Astrocyte of the cerebellum (primary cell): ENCODE measurements around the gene ATG2B.

ENCODE experiments used
- DNase-seq: peaks from one replicate; pipeline ENCODE4 v3.0.0-alpha.2; 2011; ENCODE audit warnings: low read depth
- H3K4me3 ChIP-seq: 2 replicates; pipeline ENCODE4 v1.5.1; 2011; ENCODE audit warnings: mild to moderate bottlenecking, low read depth, low read length, moderate library complexity
- in situ Hi-C: cut with HindIII; loops from 2 replicates; pipeline ENCODE4 v1.10.0; 2017; ENCODE audit warnings: low sequenced_read_pairs
- TF ChIP-seq, protein P1 (sequence below): IDR thresholded peaks from 2 replicates; pipeline ENCODE4 v1.5.1; 2012; ENCODE audit warnings: low read length, low read depth, moderate library complexity, mild to moderate bottlenecking; ENCODE audit errors: missing control alignments

ATG2B gene

DNA sequence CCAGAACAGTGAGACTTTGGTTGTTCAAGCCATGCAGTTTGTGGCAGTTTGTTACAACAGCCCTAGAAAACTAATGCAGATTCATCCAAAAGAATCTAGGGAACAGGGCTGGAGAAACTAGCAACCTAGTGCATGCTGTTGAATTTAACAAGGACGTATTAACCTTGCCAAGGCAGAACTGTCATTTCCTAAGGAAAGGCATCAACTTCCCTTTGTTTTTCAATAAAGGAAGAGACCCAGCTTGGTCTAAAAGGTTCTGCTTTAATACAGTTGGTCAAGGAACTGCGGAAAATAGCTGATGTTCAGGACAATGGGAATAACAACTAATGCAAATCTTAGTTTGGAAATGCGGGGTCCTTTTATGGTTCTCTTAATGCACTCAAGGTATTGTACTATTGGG lies 40.3 kb upstream of the ATG2B start:
- TF ChIP-seq, protein P1, sequence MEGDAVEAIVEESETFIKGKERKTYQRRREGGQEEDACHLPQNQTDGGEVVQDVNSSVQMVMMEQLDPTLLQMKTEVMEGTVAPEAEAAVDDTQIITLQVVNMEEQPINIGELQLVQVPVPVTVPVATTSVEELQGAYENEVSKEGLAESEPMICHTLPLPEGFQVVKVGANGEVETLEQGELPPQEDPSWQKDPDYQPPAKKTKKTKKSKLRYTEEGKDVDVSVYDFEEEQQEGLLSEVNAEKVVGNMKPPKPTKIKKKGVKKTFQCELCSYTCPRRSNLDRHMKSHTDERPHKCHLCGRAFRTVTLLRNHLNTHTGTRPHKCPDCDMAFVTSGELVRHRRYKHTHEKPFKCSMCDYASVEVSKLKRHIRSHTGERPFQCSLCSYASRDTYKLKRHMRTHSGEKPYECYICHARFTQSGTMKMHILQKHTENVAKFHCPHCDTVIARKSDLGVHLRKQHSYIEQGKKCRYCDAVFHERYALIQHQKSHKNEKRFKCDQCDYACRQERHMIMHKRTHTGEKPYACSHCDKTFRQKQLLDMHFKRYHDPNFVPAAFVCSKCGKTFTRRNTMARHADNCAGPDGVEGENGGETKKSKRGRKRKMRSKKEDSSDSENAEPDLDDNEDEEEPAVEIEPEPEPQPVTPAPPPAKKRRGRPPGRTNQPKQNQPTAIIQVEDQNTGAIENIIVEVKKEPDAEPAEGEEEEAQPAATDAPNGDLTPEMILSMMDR: no peak
- no peak overlapping the region for H3K4me3 ChIP-seq
- DNase-seq: no peak
- in situ Hi-C loops: no loop called here

DNA sequence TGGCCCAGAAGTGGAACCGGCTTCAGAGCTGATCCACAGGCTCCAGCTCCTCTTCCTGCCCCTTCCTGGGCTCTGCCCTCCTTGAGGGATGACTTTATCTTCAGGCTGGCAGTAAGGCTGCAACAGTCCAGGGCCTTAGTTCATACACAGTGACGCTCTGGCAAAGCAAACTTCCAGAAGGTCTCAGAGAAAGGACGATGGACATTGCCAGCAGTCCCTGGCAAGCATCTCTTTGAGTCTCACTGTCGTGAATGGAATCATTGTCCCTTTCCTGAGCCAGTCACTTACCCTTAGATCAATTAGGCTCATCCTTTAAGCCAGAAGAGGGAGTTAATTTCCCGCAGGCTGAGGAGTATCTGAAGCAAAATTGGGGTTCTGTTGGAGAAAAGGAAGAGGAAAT lies 37.4 kb upstream of the ATG2B start:
- in situ Hi-C loops: no loop called here
- TF ChIP-seq, protein P1: no peak
- no peak for DNase-seq
- H3K4me3 ChIP-seq: no peak overlapping the region

DNA sequence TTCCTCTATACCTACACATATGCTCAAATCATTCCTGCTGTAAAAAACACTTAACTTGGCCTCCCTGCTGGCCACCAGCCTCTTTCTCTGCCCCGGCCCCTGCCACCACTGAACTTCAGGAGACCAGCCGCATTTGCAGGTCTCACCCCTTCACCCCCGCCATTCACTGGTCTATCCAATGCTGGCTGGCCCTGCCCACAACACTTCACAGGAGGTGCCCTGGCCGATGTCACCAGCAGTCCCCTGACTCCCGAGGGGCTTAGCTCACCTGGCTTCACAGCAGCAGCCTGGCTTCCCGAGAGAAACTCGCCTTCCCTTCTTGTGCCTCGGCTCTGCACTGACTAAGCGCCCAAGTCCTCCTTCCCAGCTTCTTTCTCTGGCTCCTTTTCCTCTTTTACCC lies 36.3 kb upstream of the ATG2B start:
- no peak for DNase-seq
- TF ChIP-seq, protein P1: no peak
- in situ Hi-C loops: no loop called here
- H3K4me3 ChIP-seq: no peak overlapping the region

DNA sequence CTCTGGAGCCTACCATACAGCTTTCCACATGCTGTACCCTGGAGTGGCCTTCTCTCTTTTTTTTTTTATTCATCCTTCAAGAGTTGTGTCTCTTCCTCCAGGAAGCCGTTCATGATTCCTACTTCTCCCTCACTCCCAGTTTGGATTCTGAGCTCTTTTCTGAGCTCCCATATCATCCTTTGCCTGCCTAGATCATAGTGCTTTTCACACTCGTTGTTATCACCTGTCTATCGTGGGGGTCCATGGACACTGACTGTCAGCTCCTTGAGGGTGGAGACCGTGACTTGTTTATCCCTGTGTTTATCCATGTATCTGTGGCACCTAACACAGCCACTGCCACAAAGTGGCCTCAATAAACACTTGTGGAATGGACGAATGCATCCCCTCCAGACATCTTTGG lies 35.8 kb upstream of the ATG2B start:
- no peak overlapping the region for H3K4me3 ChIP-seq
- in situ Hi-C loops: no loop called here
- TF ChIP-seq, protein P1: no peak
- DNase-seq: no peak

DNA sequence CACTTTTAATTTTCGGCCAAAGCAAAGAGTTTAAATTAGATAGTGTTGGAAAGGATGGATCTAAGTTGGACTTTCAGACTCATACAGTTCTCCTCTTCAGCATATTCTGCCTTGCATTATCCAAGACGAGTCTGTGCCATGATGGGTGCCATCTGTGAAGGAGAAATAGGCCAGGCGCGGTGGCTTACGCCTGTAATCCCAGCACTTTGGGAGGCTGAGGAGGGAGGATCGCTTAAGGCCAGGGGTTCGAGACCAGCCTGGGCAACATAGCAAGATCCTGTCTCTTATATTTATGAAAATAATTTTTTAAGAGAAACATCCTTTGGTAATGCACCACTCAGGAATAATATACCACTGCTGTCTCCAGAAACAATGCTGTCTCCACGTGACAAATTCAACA lies 35.3 kb upstream of the ATG2B start:
- in situ Hi-C loops: no loop called here
- no peak overlapping the region for H3K4me3 ChIP-seq
- TF ChIP-seq, protein P1: no peak
- DNase-seq: no peak

DNA sequence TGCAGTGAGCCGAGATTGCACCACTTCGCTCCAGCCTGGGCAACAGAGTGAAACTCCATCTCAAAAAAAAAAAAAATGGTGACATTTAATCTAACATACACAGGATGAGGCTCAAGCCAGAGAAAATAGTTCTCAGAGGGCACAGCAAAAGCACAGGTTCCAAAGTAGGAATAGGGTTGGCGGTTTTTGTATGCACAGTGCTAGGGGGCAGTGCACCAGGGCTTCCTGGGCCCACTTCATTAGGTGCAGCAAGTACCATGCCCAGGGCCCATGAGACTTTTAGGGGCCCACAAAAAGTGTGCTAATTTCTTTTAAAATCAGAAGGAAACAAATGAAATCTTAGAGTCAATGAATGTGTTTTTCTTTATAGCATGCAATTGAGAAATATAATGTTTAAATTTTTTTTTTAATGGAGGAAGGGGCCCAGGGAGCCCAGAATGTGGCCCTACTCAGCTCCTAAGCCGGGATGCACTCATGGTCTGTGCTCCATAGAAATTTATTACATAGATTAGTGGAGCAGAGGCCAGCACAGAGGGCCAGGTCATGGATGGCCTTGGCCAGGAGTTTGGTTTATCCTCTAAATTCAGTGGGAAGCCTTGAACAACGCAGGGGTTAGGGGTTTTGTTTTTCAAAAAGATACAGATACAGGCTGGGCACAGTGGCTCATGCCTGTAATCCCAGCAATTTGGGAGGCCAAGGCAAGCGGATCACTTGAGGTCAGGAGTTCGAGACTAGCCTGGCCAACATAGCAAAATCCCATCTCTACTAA lies 31.1 kb upstream of the ATG2B start:
- no peak for DNase-seq
- TF ChIP-seq, protein P1: no peak
- no peak overlapping the region for H3K4me3 ChIP-seq
- in situ Hi-C loops: no loop called here
